ENCODE data around the gene CYP4F3. TPM values are rescaled to one million over a fixed set of nuclear protein-coding genes. Genes with fewer than 3 reads are reported as not detected.

CYP4F3 gene
- total and polyA plus RNA-seq, 2 of the 13 experiments (the other 11 are each of a cell fraction or from before 2014, with no cell fraction given): 17.8 to 22.8 TPM

GRCh38 chr19:15643387-15643786 is 2.7 kb downstream of the CYP4F3 start (continued):
- no peak for TF ChIP-seq TEAD2 (CRISPR knock-in tag; IDR thresholded peaks at IDR 0.05)
- no peak for TF ChIP-seq ZNF557 (CRISPR knock-in tag; IDR thresholded peaks at IDR 0.05)
- TF ChIP-seq FOXO1 (CRISPR knock-in tag; IDR thresholded peaks at IDR 0.05): peak; percentile 91
- no peak for TF ChIP-seq ZNF572 (CRISPR knock-in tag; IDR thresholded peaks at IDR 0.05)
- no peak for TF ChIP-seq EED (CRISPR knock-in tag; IDR thresholded peaks at IDR 0.05)
- no peak for TF ChIP-seq THYN1 (CRISPR knock-in tag; IDR thresholded peaks at IDR 0.05; ENCODE audit: borderline replicate concordance, low read depth)
- no peak for TF ChIP-seq ZNF768 (CRISPR knock-in tag; IDR thresholded peaks at IDR 0.05)
- 0 out of 2 replicates have a peak, but pooled peaks have one; percentile 30 for TF ChIP-seq RCOR2 (CRISPR knock-in tag; IDR thresholded peaks at IDR 0.05)
- no peak for TF ChIP-seq MAX (IDR thresholded peaks at IDR 0.05)
- TF ChIP-seq NAIF1 (CRISPR knock-in tag; IDR thresholded peaks at IDR 0.05; ENCODE audit: borderline replicate concordance): no peak
- TF ChIP-seq ZNF160 (CRISPR knock-in tag; IDR thresholded peaks at IDR 0.05): no peak
- no peak for TF ChIP-seq ZNF580 (CRISPR knock-in tag; IDR thresholded peaks at IDR 0.05; ENCODE audit: borderline replicate concordance, low read depth)
- no peak for TF ChIP-seq ZNF124 (CRISPR knock-in tag; IDR thresholded peaks at IDR 0.05)
- TF ChIP-seq HMG20A (CRISPR knock-in tag; IDR thresholded peaks at IDR 0.05; ENCODE audit: borderline replicate concordance): peak; percentile 34; the same call in 1 of the 2 replicates
- no peak for TF ChIP-seq SNRNP70 (IDR thresholded peaks at IDR 0.05; ENCODE audit: low read depth, low read length)
- no peak for TF ChIP-seq ZBTB26 (CRISPR knock-in tag; IDR thresholded peaks at IDR 0.05; ENCODE audit: borderline replicate concordance)
- no peak for TF ChIP-seq TRIM24 (CRISPR knock-in tag; IDR thresholded peaks at IDR 0.05)
- no peak for TF ChIP-seq MIER3 (CRISPR knock-in tag; IDR thresholded peaks at IDR 0.05; ENCODE audit: borderline replicate concordance)
- TF ChIP-seq ZNF260 (CRISPR knock-in tag; IDR thresholded peaks at IDR 0.05; ENCODE audit: borderline replicate concordance, low read depth): no peak
- no peak for TF ChIP-seq RELA (CRISPR knock-in tag; IDR thresholded peaks at IDR 0.05)
- no peak for TF ChIP-seq MEIS1 (CRISPR knock-in tag; IDR thresholded peaks at IDR 0.05; ENCODE audit: borderline replicate concordance)
- no peak for TF ChIP-seq ZNF282 (IDR thresholded peaks at IDR 0.05; ENCODE audit: partially characterized antibody)
- no peak for TF ChIP-seq ZBTB1 (CRISPR knock-in tag; IDR thresholded peaks at IDR 0.05; ENCODE audit: borderline replicate concordance)
- no peak for TF ChIP-seq PAX8 (CRISPR knock-in tag; IDR thresholded peaks at IDR 0.05; ENCODE audit: borderline replicate concordance)
- peak; percentile 61; the same call in 1 of the 2 replicates for TF ChIP-seq ESRRA (CRISPR knock-in tag; IDR thresholded peaks at IDR 0.05; ENCODE audit: low read depth)
- no peak for TF ChIP-seq ZNF441 (CRISPR knock-in tag; IDR thresholded peaks at IDR 0.05; ENCODE audit: borderline replicate concordance)
- no peak for TF ChIP-seq HNRNPLL (IDR thresholded peaks at IDR 0.05; ENCODE audit: low read depth, low read length, poor library complexity, severe bottlenecking)
- no peak for TF ChIP-seq ZNF704 (CRISPR knock-in tag; IDR thresholded peaks at IDR 0.05; ENCODE audit: borderline replicate concordance)
- no peak for TF ChIP-seq HMG20B (CRISPR knock-in tag; conservative IDR thresholded peaks at IDR 0.05)
- no peak for TF ChIP-seq ZNF382 (CRISPR knock-in tag; IDR thresholded peaks at IDR 0.05; ENCODE audit: borderline replicate concordance)
- TF ChIP-seq ZNF570 (CRISPR knock-in tag; IDR thresholded peaks at IDR 0.05; ENCODE audit: borderline replicate concordance): no peak
- peak; percentile 67 for TF ChIP-seq SKI (IDR thresholded peaks at IDR 0.05; ENCODE audit: partially characterized antibody)

Measured in HepG2 (cell line).